ENCODE measurements around the gene ATG7.

The ATG7 gene

DNA sequence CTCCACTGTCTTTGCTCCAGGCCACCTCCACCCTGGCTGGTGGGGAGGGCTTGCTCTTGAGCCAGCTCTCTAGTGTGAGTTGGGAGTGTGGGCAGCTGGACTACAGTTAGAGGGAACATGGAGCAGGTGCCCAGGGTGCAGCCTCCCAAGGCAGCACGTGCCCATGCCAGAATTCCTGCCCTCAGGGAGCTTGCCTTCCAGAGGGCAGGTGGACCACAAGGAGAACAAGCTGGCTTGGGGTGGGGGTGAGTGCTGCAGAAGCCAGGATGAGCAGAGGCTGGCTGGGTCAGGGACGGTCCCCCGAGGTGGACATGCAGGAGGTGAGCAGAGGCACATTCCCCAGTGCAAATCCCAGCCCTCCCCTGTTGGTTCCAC lies 282.0 kb downstream of the ATG7 start:
- Histone ChIP-seq H3K36me3 (peaks cover 44% of the 10 kb centered on the region), H3K27ac (no peak overlapping the region)

GRCh38 chr3:11554666-11555065 lies 282.5 kb downstream of the ATG7 start:
- H3K27ac ChIP-seq: no peak overlapping the region

More for the DNA sequence above, 282.0 kb downstream of the ATG7 start:
- no peaks in the 10 kb centered on the region for H3K9me3 ChIP-seq (ENCODE audit: severe bottlenecking)
- DNase-seq: no peak
- H3K4me3 ChIP-seq (ENCODE audit: low read depth, low read length): no peak overlapping the region
- TF ChIP-seq CTCF (IDR thresholded peaks at IDR 0.05; ENCODE audit: low read depth, low read length): no peak
- H3K27me3 ChIP-seq (ENCODE audit: insufficient read depth, low read depth, severe bottlenecking): no peaks in the 10 kb centered on the region

GRCh38 chr3:11555211-11555782 lies 283.1 kb downstream of the ATG7 start:
- no peak overlapping the region for H3K27ac ChIP-seq
- DNase-seq: no peak
- H3K4me3 ChIP-seq (ENCODE audit: low read depth, low read length): no peak overlapping the region
- H3K27me3 ChIP-seq (ENCODE audit: insufficient read depth, low read depth, severe bottlenecking): no peaks in the 10 kb centered on the region
- peaks cover 55% of the 10 kb centered on the region for H3K36me3 ChIP-seq
- no peaks in the 10 kb centered on the region for H3K9me3 ChIP-seq (ENCODE audit: severe bottlenecking)
- no peak for TF ChIP-seq CTCF (IDR thresholded peaks at IDR 0.05; ENCODE audit: low read depth, low read length)

More at GRCh38 chr3:11554666-11555065, 282.5 kb downstream of the ATG7 start:
- no peak overlapping the region for H3K4me3 ChIP-seq (ENCODE audit: low read depth, low read length)
- no peak for TF ChIP-seq CTCF (IDR thresholded peaks at IDR 0.05; ENCODE audit: low read depth, low read length)
- peaks cover 49% of the 10 kb centered on the region for H3K36me3 ChIP-seq
- DNase-seq: no peak
- no peaks in the 10 kb centered on the region for H3K9me3 ChIP-seq (ENCODE audit: severe bottlenecking)
- H3K27me3 ChIP-seq (ENCODE audit: insufficient read depth, low read depth, severe bottlenecking): no peaks in the 10 kb centered on the region

DNA sequence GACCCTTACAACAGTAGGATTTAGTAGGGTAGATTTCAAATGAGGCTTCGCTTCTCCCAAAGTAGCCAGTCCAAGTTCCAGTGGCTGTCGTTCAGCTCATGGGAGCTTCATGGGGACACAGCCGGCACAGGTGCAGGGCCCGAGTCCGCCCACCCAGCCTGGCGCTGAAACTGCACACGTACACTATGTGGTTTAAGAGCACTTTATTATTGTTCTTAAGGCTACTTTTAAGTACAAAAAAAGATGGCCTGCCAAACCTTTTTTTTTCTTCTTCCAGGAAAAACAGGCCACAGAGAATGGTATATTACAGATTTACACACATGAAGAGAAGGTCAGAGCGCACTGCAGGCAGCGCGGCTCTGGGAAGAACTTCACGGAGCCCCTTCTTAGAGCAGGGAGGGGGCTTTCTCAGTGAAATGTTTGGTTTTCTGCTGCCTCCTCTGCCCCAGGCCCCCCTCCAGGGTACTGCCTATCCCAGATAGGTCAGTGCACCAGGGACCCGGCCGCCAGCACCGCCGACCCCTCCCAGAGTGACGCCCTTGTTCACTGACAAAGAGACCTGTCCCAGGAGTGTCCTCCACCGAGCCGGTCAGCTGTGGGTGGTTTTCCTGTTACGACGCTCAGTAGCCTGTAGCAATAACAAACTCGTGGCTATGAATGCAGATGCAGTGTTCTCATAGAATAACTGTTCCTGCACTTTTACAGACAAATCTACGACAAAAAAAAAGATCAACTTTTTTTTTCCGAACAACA lies 283.9 kb downstream of the ATG7 start:
- Histone ChIP-seq H3K36me3 (peaks cover 63% of the 10 kb centered on the region), H3K27ac (no peak overlapping the region)
- no peak for DNase-seq

DNA sequence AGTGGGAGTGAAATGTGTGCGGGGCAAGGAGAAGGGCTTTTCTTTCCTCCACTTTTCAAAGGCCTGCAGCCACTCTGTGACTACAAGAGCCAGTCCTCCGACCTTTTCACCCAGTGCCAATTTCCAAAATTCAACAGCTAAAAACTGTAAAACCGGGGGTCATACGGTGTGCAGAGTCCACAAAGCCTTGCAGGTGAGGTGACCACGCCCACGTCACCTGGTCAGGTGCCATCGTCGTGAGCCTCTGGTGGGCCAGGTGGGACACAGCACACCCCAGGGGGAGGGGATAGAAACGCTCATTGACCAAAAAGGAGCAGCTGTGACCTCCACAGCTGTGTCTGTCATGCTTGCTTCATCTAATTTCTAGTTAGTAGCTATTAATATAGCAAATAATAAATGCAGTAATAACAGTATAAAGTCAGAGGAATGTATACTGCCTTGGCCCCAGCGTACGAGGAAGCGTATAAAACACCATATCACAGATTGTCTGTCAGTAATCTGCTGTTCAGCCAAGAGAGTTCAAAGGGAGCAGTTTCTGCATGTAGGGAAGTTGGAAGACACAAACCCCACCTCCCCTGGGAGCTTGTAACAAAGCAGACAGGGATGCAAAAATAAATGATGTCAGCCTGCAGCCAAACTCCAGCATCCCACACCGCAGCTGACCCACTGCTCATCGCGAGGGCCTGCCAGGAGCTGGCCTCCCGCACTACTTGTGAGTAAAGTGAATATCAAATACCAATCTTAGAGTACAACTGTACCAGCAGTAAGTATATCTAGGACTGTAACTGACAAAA lies 284.9 kb downstream of the ATG7 start:
- TF ChIP-seq CTCF (IDR thresholded peaks at IDR 0.05; ENCODE audit: low read depth, low read length): no peak
- Histone ChIP-seq H3K27ac (no peak overlapping the region), H3K27me3 (ENCODE audit: insufficient read depth, low read depth, severe bottlenecking) (no peaks in the 10 kb centered on the region), H3K9me3 (ENCODE audit: severe bottlenecking) (no peaks in the 10 kb centered on the region), H3K4me3 (ENCODE audit: low read depth, low read length) (no peak overlapping the region), H3K36me3 (peaks cover 67% of the 10 kb centered on the region)
- no peak for DNase-seq

More for the DNA sequence above, 283.9 kb downstream of the ATG7 start:
- Histone ChIP-seq H3K4me3 (ENCODE audit: low read depth, low read length) (no peak overlapping the region), H3K27me3 (ENCODE audit: insufficient read depth, low read depth, severe bottlenecking) (no peaks in the 10 kb centered on the region), H3K9me3 (ENCODE audit: severe bottlenecking) (no peaks in the 10 kb centered on the region)
- no peak for TF ChIP-seq CTCF (IDR thresholded peaks at IDR 0.05; ENCODE audit: low read depth, low read length)
